ENCODE results near the gene TRIM44.
"Not testable (repeated sequence)": the region's sequence is repeated elsewhere in the genome, so short reads cannot be mapped to it uniquely, and the experiment has no call there.

Gene TRIM44

DNA sequence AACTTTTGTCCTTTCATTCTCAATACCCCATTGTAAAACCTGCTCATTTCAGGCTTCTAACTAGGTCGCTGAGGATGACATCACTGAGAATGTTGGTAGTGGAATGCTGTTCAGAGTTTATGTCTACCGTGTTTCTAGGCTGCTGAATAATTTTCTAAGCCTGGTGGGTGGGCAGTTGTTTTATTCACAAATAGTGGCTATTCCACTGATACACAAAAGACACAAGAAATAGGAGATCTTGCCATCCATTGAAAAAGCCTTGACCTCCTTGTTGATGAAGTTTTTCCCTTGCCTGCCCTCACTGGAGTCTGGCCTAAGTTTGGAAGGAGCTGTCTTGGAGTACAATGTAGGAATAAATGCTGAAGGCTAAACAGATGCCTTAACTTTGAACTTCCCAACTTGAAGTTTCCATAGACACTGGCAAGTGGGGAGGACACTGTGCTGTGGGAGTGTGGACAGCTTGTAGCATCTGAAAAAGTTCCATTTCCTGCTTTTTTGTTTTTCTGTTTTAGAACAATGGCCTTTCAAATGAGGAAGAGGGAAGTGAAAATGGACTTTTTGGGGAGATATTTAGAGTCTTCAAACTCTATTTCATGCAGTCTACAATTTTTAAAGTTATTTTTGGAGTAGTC is 59.2 kb downstream of the TRIM44 start:
- no peak for DNase-seq

DNA sequence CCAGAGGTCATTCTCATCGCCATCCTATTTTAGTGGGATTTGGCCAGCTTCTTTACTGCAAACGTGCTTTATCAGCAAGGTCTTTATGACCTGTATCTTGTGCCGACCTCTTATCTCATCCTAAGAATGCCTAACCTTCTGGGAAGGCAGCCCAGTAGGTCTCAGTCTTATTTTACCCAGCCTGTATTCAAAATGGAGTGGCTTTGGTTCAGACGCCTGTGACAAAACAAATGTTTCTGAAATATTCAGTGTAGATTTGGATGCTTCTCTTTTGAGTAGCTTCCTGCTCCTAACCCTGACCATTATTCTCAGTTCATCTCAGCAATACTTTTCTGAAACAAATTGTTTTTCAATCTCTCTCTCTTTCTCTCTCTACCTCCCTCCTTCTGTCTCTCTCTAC is 60.1 kb downstream of the TRIM44 start:
- no peak for DNase-seq

GRCh38 chr11:35723493-35723892 is 60.9 kb downstream of the TRIM44 start:
- DNase-seq: no peak

- DNase-seq: no peak
Measured at GRCh38 chr11:35723913-35724312, 61.3 kb downstream of the TRIM44 start.

GRCh38 chr11:35725885-35726284 is 63.3 kb downstream of the TRIM44 start:
- no peak for DNase-seq

DNA sequence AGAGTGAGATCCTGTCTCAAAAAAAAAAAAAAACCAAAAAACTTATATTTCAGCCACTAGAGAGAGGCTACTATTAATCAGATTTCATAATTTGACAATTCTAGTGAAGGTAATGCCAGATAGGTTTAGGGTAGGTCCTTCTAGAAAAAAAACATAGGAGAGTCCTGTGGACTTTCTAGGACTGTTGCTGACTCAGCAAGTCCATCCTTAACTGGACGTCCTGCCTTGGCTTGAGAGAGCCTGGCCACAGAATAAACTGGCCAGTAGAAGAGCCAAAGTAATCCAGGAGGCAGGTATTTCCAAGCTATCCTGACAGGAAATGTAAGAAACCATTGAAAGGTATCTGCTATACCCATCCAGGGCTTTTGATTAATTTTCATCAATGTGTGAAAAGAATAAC is 64.6 kb downstream of the TRIM44 start:
- DNase-seq: no peak

DNA sequence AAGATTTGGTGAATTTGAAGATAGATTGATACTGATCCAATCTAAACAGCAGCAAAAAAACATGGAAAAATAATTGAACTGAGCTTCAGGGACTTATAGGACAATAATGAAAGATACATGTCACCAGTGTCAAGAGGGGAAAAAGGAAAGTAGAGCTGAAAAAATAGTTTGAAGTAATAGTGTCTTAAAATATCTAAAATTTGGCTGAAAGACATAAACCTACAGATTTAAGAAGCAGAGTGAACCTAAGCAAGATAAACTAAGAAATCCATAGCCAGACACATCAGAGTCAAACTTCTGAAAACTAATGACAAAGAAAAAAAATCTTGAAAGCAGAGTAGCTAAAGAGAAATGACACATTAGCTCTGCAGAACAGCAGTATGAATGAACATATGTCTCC is 67.7 kb downstream of the TRIM44 start:
- no peak for DNase-seq

DNA sequence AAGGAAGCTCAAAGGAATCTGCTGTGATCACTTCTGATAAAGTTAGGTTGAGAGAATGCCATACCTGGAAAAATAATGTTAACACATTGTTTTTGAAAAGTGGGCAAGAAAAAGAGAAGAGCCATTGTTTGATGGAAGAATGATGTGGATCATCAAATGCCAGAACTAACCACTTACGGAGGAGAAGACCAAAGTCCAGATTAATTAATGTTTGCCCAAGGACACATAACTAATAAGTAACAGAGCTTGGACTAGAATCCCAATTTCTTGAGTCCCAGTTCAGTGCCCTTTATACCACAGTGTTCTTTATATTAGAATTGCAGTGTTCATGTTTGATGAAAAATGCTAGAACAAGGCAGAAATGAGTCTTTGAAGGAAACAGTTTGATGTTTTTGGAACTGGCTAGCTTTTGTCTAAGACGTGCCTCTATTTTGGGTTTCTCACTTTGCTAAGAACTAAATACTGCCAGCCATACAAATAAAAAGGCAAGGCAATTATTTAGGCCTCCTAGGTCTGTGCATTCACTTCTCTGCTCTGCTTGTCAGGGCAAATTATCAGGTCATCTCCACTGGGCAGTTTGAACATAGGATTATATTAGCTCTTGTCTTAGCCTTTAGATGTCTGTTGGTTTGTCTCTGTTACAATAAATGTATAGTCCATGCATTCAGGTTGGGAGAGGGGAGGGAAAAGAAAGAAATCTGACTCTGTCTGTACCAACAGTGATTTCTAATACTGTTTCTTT is 72.3 kb downstream of the TRIM44 start:
- no peak for DNase-seq

- no peak for DNase-seq
Measured at GRCh38 chr11:35735411-35735810, 72.8 kb downstream of the TRIM44 start.

DNA sequence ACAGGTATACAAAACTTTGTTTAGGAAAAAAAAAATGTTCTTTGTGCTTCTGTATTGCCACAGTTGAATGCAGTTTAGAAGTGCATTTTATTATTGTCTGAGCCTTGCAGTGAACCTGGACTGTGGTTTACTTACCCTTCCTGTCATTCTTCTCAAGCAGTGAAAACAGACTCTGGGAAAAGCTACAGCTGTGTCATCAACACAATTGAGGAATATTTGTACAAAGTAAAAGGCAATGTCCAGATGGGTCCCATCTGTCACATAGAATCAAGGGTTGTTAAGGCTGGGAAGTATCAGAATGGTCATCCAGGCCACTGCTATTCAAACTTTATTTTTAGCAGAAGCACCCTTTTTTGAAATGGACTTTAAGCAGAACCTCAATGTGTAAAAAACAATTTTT is 73.3 kb downstream of the TRIM44 start:
- DNase-seq: no peak

DNA sequence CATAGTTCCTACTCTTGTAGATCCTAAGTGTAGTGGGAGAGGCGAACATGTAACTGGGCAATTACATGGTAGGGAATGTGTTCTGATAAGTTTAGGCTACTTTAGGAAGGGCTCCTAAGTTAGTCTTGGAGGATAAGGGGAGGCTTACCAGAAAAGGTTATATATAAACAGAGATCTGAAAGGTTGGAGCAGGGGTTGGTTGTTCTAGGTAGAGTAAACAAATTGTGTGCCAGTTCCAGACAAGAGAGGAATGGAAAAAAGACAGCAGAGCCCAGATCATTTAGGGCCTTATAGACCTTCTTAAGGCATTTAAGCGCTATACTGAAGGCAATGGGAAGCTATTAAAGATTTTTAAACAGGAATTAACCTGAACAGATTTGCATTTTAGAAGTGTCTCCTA is 74.4 kb downstream of the TRIM44 start:
- no peak for DNase-seq

- no peak for DNase-seq
Measured at GRCh38 chr11:35740061-35740799, 77.7 kb downstream of the TRIM44 start.

DNA sequence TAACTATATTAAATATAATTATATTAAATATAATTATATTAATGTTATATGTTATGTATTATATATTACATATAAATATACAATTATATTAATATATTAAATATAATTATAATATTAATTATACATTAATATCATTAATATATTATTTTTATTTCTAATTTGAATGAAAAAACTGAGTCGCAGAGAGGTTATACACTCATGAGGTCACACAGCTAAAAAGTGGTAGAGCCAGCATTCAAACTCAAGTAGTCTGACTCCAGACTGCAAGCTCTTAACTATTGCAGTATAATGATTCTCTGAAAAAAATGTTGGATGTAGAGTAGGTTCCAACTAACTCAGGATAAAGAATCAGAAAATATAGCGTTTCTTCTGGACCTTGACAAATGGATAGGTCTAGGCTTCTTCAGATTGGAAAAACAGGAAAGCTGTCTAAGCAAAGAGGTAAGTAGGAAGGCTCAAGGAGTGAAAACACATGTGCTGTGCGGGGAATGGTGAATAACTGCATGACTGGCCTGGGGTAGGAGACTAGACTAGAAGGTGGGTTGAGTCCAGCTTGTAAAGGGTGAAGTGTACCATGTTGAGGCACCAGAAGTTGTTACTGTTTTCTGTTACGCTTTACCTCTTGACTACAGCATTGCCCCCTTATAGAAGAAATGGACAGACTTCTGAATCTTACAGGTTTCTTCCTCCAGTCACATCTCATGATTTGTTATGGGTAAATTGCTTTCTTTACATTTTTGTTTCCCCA is 80.3 kb downstream of the TRIM44 start:
- no peak for DNase-seq

- DNase-seq: no peak
Measured at GRCh38 chr11:35746356-35747153, 84.0 kb downstream of the TRIM44 start.

- no peak for DNase-seq
Measured at GRCh38 chr11:35747668-35748067, 85.1 kb downstream of the TRIM44 start.

DNA sequence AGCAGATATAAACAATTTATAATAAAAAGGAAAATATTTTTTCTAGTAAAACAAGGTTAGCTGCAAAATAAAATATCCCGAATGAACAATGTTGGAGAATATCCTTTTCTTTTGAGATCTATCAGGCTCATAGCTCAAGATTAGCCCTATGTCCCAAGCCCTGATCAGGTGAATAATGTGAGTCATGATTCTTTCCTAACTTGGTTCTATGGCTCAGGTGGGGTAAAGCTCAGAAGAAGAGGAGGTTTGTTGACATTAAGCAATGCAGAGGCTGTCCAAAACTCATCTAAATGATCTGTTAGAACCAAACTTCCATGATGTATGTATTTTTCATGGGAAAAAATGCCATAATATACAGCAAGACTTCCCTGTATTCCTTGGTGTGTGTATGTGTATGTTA is 86.1 kb downstream of the TRIM44 start:
- no peak for DNase-seq

DNA sequence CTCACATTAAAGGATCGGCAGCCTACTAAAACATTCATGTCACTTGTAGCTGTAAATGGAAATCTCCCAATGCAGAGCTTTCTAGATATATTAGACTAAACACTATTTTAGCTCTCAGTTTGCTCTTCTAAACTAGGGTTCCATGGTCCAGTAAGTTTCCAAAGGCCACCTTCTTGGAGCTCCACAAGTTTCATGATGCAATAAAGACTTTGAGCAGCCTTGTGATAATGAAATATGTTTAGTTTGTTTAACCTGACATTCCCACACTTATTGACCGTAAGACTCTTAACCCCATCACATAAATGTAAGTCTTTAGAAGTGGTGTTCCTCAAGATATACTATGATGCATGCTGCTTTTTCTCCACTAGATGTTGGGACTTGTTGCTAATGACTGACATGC is 87.7 kb downstream of the TRIM44 start:
- no peak for DNase-seq

GRCh38 chr11:35750981-35751663 is 88.5 kb downstream of the TRIM44 start:
- DNase-seq: no peak

DNA sequence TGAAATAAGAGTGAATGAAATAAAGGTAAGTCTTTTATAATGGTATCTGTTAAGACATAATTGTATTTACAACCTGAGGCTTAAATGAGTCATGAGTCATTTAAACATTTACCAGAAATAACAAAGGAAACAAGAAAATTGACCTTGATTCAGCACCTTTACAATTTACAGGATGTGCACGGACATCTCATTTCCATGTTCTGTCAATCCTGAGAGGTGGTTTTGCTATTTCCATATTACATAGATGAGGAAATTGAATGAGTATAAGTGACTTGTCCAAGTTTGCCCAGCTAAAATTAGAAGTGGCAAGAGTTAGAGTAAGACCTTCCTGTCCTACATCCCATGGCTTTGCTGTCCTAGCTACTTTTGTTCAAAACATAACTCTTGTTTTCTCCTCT is 89.1 kb downstream of the TRIM44 start:
- no peak for DNase-seq

DNA sequence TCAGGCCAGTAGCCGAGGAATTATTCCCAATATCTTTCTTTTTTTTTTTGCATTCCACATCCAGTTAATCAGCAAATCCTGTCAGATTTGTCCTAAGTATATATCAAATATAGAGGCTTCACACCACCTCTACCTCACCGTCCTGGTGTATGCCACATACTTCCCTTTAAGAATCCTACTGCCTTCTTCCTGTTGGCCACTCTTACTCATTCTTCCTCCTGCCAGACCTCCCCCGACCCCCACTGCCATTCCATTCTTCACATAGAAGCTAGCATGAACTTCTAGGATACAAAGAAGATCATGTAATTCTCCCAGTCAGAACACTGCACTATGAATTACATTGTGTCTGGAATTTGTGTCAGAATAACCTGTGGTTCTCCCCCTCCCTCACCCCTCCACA is 89.5 kb downstream of the TRIM44 start:
- DNase-seq: no peak

GRCh38 chr11:35753573-35753972 is 91.0 kb downstream of the TRIM44 start:
- DNase-seq: not testable (repeated sequence)

GRCh38 chr11:35759951-35760350 is 97.4 kb downstream of the TRIM44 start:
- not testable (repeated sequence) for DNase-seq
